Fibroblast of gingiva (primary cell): ENCODE data around the gene APBA1.

Experiments
- DNase-seq: peaks from one replicate; pipeline ENCODE4 v3.0.0-alpha.2; 2011; ENCODE audit warnings: low read depth

The APBA1 gene

GRCh38 chr9:69472101-69472620 lies 200.0 kb downstream of the APBA1 start:
- no peak for DNase-seq

GRCh38 chr9:69471433-69471832 lies 200.7 kb downstream of the APBA1 start:
- DNase-seq = no peak

GRCh38 chr9:69470186-69470977 lies 201.8 kb downstream of the APBA1 start:
- DNase-seq = no peak

GRCh38 chr9:69469136-69469535 lies 203.0 kb downstream of the APBA1 start:
- DNase-seq = no peak

GRCh38 chr9:69468380-69468779 lies 203.8 kb downstream of the APBA1 start:
- DNase-seq = no peak

- no peak for DNase-seq
Measured at GRCh38 chr9:69466151-69466550, 206.0 kb downstream of the APBA1 start.

GRCh38 chr9:69465473-69465872 lies 206.7 kb downstream of the APBA1 start:
- no peak for DNase-seq

GRCh38 chr9:69463497-69464068 lies 208.6 kb downstream of the APBA1 start:
- no peak for DNase-seq

- DNase-seq = no peak
Measured at GRCh38 chr9:69462394-69462793, 209.8 kb downstream of the APBA1 start.

GRCh38 chr9:69461103-69461887 lies 210.9 kb downstream of the APBA1 start:
- no peak for DNase-seq

- no peak for DNase-seq
Measured at GRCh38 chr9:69460012-69460411, 212.2 kb downstream of the APBA1 start.

GRCh38 chr9:69458176-69458575 lies 214.0 kb downstream of the APBA1 start:
- no peak for DNase-seq

- no peak for DNase-seq
Measured at GRCh38 chr9:69456201-69456600, 216.0 kb downstream of the APBA1 start.

- DNase-seq = no peak
Measured at GRCh38 chr9:69455311-69455710, 216.9 kb downstream of the APBA1 start.

GRCh38 chr9:69454321-69454720 lies 217.8 kb downstream of the APBA1 start:
- no peak for DNase-seq

- DNase-seq = no peak
Measured at GRCh38 chr9:69453746-69454145, 218.4 kb downstream of the APBA1 start.

- DNase-seq = no peak
Measured at GRCh38 chr9:69452110-69452782, 219.9 kb downstream of the APBA1 start.

GRCh38 chr9:69446496-69446895 lies 225.7 kb downstream of the APBA1 start:
- no peak for DNase-seq

GRCh38 chr9:69445251-69445650 lies 226.9 kb downstream of the APBA1 start:
- no peak for DNase-seq

GRCh38 chr9:69444791-69445190 lies 227.4 kb downstream of the APBA1 start:
- DNase-seq = no peak

GRCh38 chr9:69444021-69444420 lies 228.2 kb downstream of the APBA1 start:
- peak; percentile 69 for DNase-seq

- no peak for DNase-seq
Measured at GRCh38 chr9:69443178-69443577, 229.0 kb downstream of the APBA1 start.
